WTC11 (cell line): ENCODE data around the gene CEP44. TPM values are rescaled to one million over a fixed set of nuclear protein-coding genes. Genes with fewer than 3 reads are reported as not detected.
A peak's percentile ranks its signal among the peaks of the same experiment; 100 is the strongest.

Experiments used
- ATAC-seq: fragments of 200-7000 bp; cut with Tn5 transposase; 2 replicates; pipeline ENCODE4 v1.10.0; 2021; ENCODE audit warnings: mild to moderate bottlenecking, moderate library complexity
- CTCF ChIA-PET: fragments of 300-600 bp; sonication (Branson Sonifier 250); formaldehyde crosslinking; loops from one replicate; lab custom pipeline; 2021; ENCODE audit warnings: antibody characterized with exemption; lab: Charles Lee
- POLR2A ChIA-PET: fragments of 350-600 bp; sonication (Branson Sonifier 250); formaldehyde crosslinking; loops from one replicate; lab custom pipeline; 2021; ENCODE audit warnings: antibody characterized with exemption; lab: Charles Lee
- DNase-seq: peaks from one replicate; pipeline ENCODE4 v3.0.0; 2021; ENCODE audit warnings: low spot score
- H3K27ac Mint-ChIP-seq: 2 replicates; pipeline ENCODE4 v1.8.0; 2021; ENCODE audit warnings: mixed read lengths
- H3K27me3 Mint-ChIP-seq: 2 replicates; pipeline ENCODE4 v1.8.0; 2021; ENCODE audit warnings: low read depth, mild to moderate bottlenecking, moderate library complexity, mixed read lengths
- H3K36me3 Mint-ChIP-seq: 2 replicates; pipeline ENCODE4 v1.8.0; 2021; ENCODE audit warnings: mixed read lengths
- H3K4me1 Mint-ChIP-seq: 2 replicates; pipeline ENCODE4 v1.8.0; 2022; ENCODE audit warnings: mixed read lengths
- H3K4me3 Mint-ChIP-seq: 2 replicates; pipeline ENCODE4 v1.8.0; 2021; ENCODE audit warnings: mild to moderate bottlenecking, moderate library complexity, mixed read lengths
- H3K9me3 Mint-ChIP-seq: 2 replicates; pipeline ENCODE4 v1.8.0; 2021; ENCODE audit warnings: mixed read lengths
- AFF4 ChIP-seq: sonication (generic); formaldehyde crosslinking; IDR thresholded peaks from 2 replicates; pipeline ENCODE4 v1.8.1; 2023; ENCODE audit warnings: mild to moderate bottlenecking, missing genetic modification reagents, borderline replicate concordance
- ATF1 ChIP-seq: sonication (generic); formaldehyde crosslinking; IDR thresholded peaks from 2 replicates; pipeline ENCODE4 v1.8.1; 2023; ENCODE audit warnings: mild to moderate bottlenecking, moderate library complexity, missing genetic modification reagents
- CREM ChIP-seq: sonication (generic); formaldehyde crosslinking; IDR thresholded peaks from 2 replicates; pipeline ENCODE4 v1.8.1; 2022; ENCODE audit warnings: mild to moderate bottlenecking, missing genetic modification reagents, moderate library complexity
- ESRRA ChIP-seq: sonication (generic); formaldehyde crosslinking; IDR thresholded peaks from 2 replicates; pipeline ENCODE4 v1.8.1; 2022; ENCODE audit warnings: mild to moderate bottlenecking, missing genetic modification reagents, borderline replicate concordance
- FOXJ3 ChIP-seq: sonication (generic); formaldehyde crosslinking; IDR thresholded peaks from 2 replicates; pipeline ENCODE4 v1.9.0; 2021; ENCODE audit warnings: missing genetic modification reagents, mild to moderate bottlenecking, borderline replicate concordance
- GTF2I ChIP-seq: fragments of 250-450 bp; sonication (Bioruptor Pico); conservative IDR thresholded peaks from 2 replicates; pipeline ENCODE4 v1.4.0; 2021; ENCODE audit warnings: mild to moderate bottlenecking
- HMGA2 ChIP-seq: fragments of 250-450 bp; sonication (Bioruptor Pico); IDR thresholded peaks from 2 replicates; pipeline ENCODE4 v1.4.0; 2021; ENCODE audit warnings: mild to moderate bottlenecking, moderate library complexity
- NFYB ChIP-seq: sonication (generic); formaldehyde crosslinking; conservative IDR thresholded peaks from 2 replicates; pipeline ENCODE4 v1.8.0; 2022; ENCODE audit warnings: low read depth, missing genetic modification reagents
- NR1H2 ChIP-seq: sonication (generic); formaldehyde crosslinking; IDR thresholded peaks from 2 replicates; pipeline ENCODE4 v1.9.0; 2021; ENCODE audit warnings: mild to moderate bottlenecking, moderate library complexity, missing genetic modification reagents
- OVOL2 ChIP-seq: fragments of 250-450 bp; sonication (Bioruptor Pico); IDR thresholded peaks from 2 replicates; pipeline ENCODE4 v1.9.0; 2021; ENCODE audit warnings: mild to moderate bottlenecking, borderline replicate concordance
- SOX15 ChIP-seq: fragments of 250-450 bp; sonication (Bioruptor Pico); IDR thresholded peaks from 2 replicates; pipeline ENCODE4 v1.9.0; 2021; ENCODE audit warnings: mild to moderate bottlenecking
- USF2 ChIP-seq: sonication (generic); formaldehyde crosslinking; IDR thresholded peaks from 2 replicates; pipeline ENCODE4 v1.8.1; 2023; ENCODE audit warnings: mild to moderate bottlenecking, missing genetic modification reagents, moderate library complexity
- ZBTB43 ChIP-seq: sonication (generic); formaldehyde crosslinking; IDR thresholded peaks from 2 replicates; pipeline ENCODE4 v1.8.1; 2023; ENCODE audit warnings: mild to moderate bottlenecking, missing genetic modification reagents
- ZNF219 ChIP-seq: sonication (generic); formaldehyde crosslinking; IDR thresholded peaks from 2 replicates; pipeline ENCODE4 v1.8.0; 2023; ENCODE audit warnings: missing genetic modification reagents, mild to moderate bottlenecking, borderline replicate concordance
- total RNA-seq: library from RNA; stranded (reverse); gene quantifications from 3 replicates; pipeline ENCODE4 v1.2.3, GENCODE V29; 2021
- TF ChIP-seq, protein P1 (sequence below): sonication (generic); formaldehyde crosslinking; IDR thresholded peaks from 2 replicates; pipeline ENCODE4 v1.8.0; 2022; ENCODE audit warnings: mild to moderate bottlenecking, missing genetic modification reagents
- TF ChIP-seq, protein P2 (sequence below): sonication (generic); formaldehyde crosslinking; conservative IDR thresholded peaks from 2 replicates; pipeline ENCODE4 v1.8.1; 2022; ENCODE audit warnings: mild to moderate bottlenecking, missing genetic modification reagents
- TF ChIP-seq, protein P3 (sequence below): fragments of 250-450 bp; sonication (Bioruptor Pico); IDR thresholded peaks from 2 replicates; pipeline ENCODE4 v1.9.0; 2021; ENCODE audit warnings: moderate library complexity, mild to moderate bottlenecking, inconsistent platforms, borderline replicate concordance
- TF ChIP-seq, protein P4 (sequence below): sonication (generic); formaldehyde crosslinking; conservative IDR thresholded peaks from 2 replicates; pipeline ENCODE4 v1.8.1; 2023; ENCODE audit warnings: mild to moderate bottlenecking, low read depth, missing genetic modification reagents, moderate library complexity
- TF ChIP-seq, protein P5 (sequence below): fragments of 250-450 bp; sonication (Bioruptor Pico); IDR thresholded peaks from 2 replicates; pipeline ENCODE4 v1.9.0; 2021; ENCODE audit warnings: mild to moderate bottlenecking
- TF ChIP-seq, protein P6 (sequence below): fragments of 250-450 bp; sonication (Bioruptor Pico); IDR thresholded peaks from 2 replicates; pipeline ENCODE4 v2.1.2; 2022; ENCODE audit warnings: mild to moderate bottlenecking, moderate library complexity

The CEP44 gene
- total RNA-seq, 1 experiment from 2014 or later: 17.9 TPM

DNA sequence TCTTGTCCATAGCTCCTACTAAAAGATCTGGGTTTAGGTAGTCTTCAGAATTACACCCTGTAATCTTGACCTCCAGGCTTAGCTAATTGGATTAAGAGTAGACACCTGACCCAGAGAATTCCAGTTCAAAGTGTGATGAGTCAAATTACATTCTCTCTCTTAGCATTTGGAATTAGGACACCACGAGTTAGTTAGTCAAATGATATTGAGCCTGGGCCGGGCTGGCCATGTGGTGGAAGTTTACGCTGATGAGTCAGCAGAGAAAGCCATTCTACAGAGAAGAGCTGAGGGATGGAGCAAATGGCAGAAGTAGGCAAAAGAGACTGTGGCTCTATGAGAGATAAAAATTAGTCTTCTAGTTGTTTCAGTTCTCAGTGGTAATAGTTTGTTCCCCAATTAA, 31.1 kb downstream of the CEP44 start:
- peaks cover 7% of the 10 kb centered on the region; the same call in 1 of the 2 replicates for H3K4me1 Mint-ChIP-seq
- ATAC-seq (peak; percentile 55), DNase-seq (no peak)
- no peak overlapping the region for H3K27ac Mint-ChIP-seq
- TF ChIP-seq, protein P1, sequence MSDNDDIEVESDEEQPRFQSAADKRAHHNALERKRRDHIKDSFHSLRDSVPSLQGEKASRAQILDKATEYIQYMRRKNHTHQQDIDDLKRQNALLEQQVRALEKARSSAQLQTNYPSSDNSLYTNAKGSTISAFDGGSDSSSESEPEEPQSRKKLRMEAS: no peak
- no peak for TF ChIP-seq ZNF219 (CRISPR knock-in tag)
- no peak for TF ChIP-seq NFYB (CRISPR knock-in tag)
- no peak for TF ChIP-seq SOX15
- TF ChIP-seq, protein P2, sequence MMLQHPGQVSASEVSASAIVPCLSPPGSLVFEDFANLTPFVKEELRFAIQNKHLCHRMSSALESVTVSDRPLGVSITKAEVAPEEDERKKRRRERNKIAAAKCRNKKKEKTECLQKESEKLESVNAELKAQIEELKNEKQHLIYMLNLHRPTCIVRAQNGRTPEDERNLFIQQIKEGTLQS (CRISPR knock-in tag): no peak
- no peak for TF ChIP-seq GTF2I (CRISPR knock-in tag)
- TF ChIP-seq, protein P3, sequence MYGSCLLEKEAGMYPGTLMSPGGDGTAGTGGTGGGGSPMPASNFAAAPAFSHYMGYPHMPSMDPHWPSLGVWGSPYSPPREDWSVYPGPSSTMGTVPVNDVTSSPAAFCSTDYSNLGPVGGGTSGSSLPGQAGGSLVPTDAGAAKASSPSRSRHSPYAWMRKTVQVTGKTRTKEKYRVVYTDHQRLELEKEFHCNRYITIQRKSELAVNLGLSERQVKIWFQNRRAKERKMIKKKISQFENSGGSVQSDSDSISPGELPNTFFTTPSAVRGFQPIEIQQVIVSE (CRISPR knock-in tag): no peak
- no peak for TF ChIP-seq USF2 (CRISPR knock-in tag)
- no peak for TF ChIP-seq HMGA2 (CRISPR knock-in tag)
- no peak for TF ChIP-seq FOXJ3
- TF ChIP-seq ZBTB43 (CRISPR knock-in tag): no peak
- TF ChIP-seq OVOL2 (CRISPR knock-in tag): no peak
- CTCF ChIA-PET: no interaction called here
- H3K27me3 Mint-ChIP-seq: no peaks in the 10 kb centered on the region
- POLR2A ChIA-PET: no interaction called here
- H3K9me3 Mint-ChIP-seq: no peaks in the 10 kb centered on the region
- H3K4me3 Mint-ChIP-seq: no peak overlapping the region
- peaks cover 5% of the 10 kb centered on the region for H3K36me3 Mint-ChIP-seq

DNA sequence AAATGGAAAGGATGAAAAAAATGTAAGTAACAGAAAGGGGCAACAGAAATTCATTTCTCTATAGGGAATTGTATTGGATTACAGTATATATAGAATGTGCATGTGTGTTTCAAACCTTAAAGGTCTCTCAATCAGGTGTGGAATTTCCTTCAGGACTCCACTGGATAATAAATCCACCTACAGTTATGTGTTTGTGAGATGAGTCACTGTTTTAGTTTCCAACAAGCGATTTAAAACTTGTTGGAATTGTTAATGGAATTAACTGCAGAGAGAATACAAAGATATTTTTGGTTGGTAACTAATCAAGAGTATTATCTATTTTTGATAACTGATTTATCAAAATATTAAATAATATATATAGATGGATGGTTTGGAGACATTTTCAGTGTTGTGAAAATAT, 32.8 kb downstream of the CEP44 start:
- CTCF ChIA-PET: no interaction called here
- peaks cover 3% of the 10 kb centered on the region for H3K36me3 Mint-ChIP-seq
- H3K4me3 Mint-ChIP-seq: no peak overlapping the region
- no peaks in the 10 kb centered on the region for H3K9me3 Mint-ChIP-seq
- no peaks in the 10 kb centered on the region for H3K27me3 Mint-ChIP-seq
- no peak for TF ChIP-seq ATF1 (CRISPR knock-in tag)
- TF ChIP-seq, protein P3 (CRISPR knock-in tag): no peak
- H3K27ac Mint-ChIP-seq: no peak overlapping the region
- peaks cover 7% of the 10 kb centered on the region; the same call in 1 of the 2 replicates for H3K4me1 Mint-ChIP-seq
- ATAC-seq (no peak), DNase-seq (no peak)
- POLR2A ChIA-PET: no interaction called here

GRCh38 chr4:174316954-174317353, 33.2 kb downstream of the CEP44 start:
- ChIA-PET CTCF (no interaction called here), POLR2A (no interaction called here)
- ATAC-seq (no peak), DNase-seq (no peak)
- peaks cover 3% of the 10 kb centered on the region for H3K36me3 Mint-ChIP-seq
- no peaks in the 10 kb centered on the region for H3K27me3 Mint-ChIP-seq
- H3K9me3 Mint-ChIP-seq: no peaks in the 10 kb centered on the region
- H3K27ac Mint-ChIP-seq: no peak overlapping the region
- H3K4me1 Mint-ChIP-seq: peaks cover 7% of the 10 kb centered on the region; the same call in 1 of the 2 replicates
- no peak overlapping the region for H3K4me3 Mint-ChIP-seq
- no peak for TF ChIP-seq NR1H2
- no peak for TF ChIP-seq CREM (CRISPR knock-in tag)
- TF ChIP-seq ESRRA (CRISPR knock-in tag): no peak
- TF ChIP-seq AFF4 (CRISPR knock-in tag): no peak
- TF ChIP-seq, protein P4, sequence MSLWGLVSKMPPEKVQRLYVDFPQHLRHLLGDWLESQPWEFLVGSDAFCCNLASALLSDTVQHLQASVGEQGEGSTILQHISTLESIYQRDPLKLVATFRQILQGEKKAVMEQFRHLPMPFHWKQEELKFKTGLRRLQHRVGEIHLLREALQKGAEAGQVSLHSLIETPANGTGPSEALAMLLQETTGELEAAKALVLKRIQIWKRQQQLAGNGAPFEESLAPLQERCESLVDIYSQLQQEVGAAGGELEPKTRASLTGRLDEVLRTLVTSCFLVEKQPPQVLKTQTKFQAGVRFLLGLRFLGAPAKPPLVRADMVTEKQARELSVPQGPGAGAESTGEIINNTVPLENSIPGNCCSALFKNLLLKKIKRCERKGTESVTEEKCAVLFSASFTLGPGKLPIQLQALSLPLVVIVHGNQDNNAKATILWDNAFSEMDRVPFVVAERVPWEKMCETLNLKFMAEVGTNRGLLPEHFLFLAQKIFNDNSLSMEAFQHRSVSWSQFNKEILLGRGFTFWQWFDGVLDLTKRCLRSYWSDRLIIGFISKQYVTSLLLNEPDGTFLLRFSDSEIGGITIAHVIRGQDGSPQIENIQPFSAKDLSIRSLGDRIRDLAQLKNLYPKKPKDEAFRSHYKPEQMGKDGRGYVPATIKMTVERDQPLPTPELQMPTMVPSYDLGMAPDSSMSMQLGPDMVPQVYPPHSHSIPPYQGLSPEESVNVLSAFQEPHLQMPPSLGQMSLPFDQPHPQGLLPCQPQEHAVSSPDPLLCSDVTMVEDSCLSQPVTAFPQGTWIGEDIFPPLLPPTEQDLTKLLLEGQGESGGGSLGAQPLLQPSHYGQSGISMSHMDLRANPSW (CRISPR knock-in tag): no peak
- TF ChIP-seq, protein P5, sequence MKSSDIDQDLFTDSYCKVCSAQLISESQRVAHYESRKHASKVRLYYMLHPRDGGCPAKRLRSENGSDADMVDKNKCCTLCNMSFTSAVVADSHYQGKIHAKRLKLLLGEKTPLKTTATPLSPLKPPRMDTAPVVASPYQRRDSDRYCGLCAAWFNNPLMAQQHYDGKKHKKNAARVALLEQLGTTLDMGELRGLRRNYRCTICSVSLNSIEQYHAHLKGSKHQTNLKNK (CRISPR knock-in tag): no peak
- TF ChIP-seq, protein P6, sequence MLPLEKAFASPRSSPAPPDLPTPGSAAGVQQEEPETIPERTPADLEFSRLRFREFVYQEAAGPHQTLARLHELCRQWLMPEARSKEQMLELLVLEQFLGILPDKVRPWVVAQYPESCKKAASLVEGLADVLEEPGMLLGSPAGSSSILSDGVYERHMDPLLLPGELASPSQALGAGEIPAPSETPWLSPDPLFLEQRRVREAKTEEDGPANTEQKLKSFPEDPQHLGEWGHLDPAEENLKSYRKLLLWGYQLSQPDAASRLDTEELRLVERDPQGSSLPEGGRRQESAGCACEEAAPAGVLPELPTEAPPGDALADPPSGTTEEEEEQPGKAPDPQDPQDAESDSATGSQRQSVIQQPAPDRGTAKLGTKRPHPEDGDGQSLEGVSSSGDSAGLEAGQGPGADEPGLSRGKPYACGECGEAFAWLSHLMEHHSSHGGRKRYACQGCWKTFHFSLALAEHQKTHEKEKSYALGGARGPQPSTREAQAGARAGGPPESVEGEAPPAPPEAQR (CRISPR knock-in tag): no peak
